Measurements from ENCODE around the gene B3GNT2. TPM values are rescaled to one million over a fixed set of nuclear protein-coding genes. Genes with fewer than 3 reads are reported as not detected.

The B3GNT2 gene
- total RNA-seq, 4 donors from 2014 or later = 28.1 to 41.6 (median 38.4) TPM

DNA sequence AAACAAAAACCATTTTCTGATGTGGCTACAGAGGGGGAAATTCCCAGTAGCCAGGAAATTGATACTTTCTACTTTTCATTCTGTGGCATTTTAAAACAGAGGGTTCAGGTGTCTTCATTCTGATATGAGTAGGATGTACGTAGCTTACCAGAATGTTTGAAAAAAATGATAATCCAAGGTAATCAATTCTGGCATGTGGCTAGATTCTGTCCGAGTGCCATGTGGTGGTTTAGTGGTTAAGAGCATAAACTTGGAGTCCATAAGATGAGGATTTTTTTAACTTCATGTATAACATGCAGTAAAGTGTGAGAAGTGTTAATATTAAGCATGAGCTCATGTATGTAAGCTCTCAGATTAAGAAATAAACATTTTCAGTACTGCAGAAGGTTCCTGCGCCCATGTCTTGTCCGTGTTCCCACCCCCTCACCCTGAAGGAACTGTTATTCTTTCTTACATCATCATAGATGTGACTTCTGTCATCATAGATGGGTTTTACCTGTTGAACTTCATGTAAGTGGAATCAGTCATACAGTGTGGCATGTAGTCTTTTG lies 4.5 kb downstream of the B3GNT2 start:
- DNase-seq = no peak
- H3K9me3 ChIP-seq = no peaks in the 10 kb centered on the region
- H3K4me3 ChIP-seq = no peak overlapping the region
- H3K4me1 ChIP-seq = peaks cover 6 to 58% (median 18%) of the 10 kb centered on the region in 4 donors
- intact Hi-C loops (cut with DNase I; ENCODE audit: low total_unique reads) (no loop called here), in situ Hi-C loops (cut with MboI; ENCODE audit: low pct_ligation_motif_present in 1 of 4, low pct_unique_long_range_greater_than_20kb in 1 of 4, low sequenced_read_pairs in 3 of 4) (loop anchor here in 1 of 4 donors (10.0 kb wide), 1 partner anchor 214 kb away; no protein-coding TSS in a partner anchor)
- no peaks in the 10 kb centered on the region for H3K36me3 ChIP-seq
- H3K27me3 ChIP-seq = no peaks in the 10 kb centered on the region
- H3K27ac ChIP-seq = no peak overlapping the region
- TF ChIP-seq POLR2A (IDR thresholded peaks at IDR 0.05) (no peak), POLR2AphosphoS5 (IDR thresholded peaks at IDR 0.05) (no peak), EP300 (IDR thresholded peaks at IDR 0.05; ENCODE audit: low read depth) (no peak)
- TF ChIP-seq, protein P1, sequence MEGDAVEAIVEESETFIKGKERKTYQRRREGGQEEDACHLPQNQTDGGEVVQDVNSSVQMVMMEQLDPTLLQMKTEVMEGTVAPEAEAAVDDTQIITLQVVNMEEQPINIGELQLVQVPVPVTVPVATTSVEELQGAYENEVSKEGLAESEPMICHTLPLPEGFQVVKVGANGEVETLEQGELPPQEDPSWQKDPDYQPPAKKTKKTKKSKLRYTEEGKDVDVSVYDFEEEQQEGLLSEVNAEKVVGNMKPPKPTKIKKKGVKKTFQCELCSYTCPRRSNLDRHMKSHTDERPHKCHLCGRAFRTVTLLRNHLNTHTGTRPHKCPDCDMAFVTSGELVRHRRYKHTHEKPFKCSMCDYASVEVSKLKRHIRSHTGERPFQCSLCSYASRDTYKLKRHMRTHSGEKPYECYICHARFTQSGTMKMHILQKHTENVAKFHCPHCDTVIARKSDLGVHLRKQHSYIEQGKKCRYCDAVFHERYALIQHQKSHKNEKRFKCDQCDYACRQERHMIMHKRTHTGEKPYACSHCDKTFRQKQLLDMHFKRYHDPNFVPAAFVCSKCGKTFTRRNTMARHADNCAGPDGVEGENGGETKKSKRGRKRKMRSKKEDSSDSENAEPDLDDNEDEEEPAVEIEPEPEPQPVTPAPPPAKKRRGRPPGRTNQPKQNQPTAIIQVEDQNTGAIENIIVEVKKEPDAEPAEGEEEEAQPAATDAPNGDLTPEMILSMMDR (IDR thresholded peaks at IDR 0.05) = no peak
- 62 to 79% methylated on average over 4 of the region's 4 CpGs for whole genome bisulfite sequencing, 2 donors (ENCODE audit: low coverage in 1 of 2)

DNA sequence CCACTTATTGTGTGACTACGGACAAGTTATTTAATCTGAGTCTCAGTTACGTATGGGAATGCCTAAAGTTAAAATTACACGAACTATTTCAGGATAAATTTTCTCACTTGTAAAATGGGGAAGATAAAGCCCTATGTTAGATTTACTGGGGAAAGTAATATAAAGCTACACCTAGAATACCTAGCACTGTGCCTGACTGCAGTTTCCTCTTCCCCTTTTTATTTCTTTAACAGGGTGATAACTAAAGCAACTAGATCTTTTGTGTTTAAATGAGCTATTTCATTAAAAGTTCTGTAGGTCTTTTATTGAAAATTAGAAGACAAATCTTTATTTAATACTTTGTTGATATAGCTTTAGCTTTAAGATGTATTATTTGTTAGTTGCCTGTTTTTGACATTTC lies 5.0 kb downstream of the B3GNT2 start:
- no peak overlapping the region for H3K4me3 ChIP-seq
- no peak for TF ChIP-seq EP300 (IDR thresholded peaks at IDR 0.05; ENCODE audit: low read depth)
- no peak for TF ChIP-seq POLR2A (IDR thresholded peaks at IDR 0.05)
- TF ChIP-seq, protein P1 (IDR thresholded peaks at IDR 0.05) = no peak
- TF ChIP-seq POLR2AphosphoS5 (IDR thresholded peaks at IDR 0.05) = no peak
- no peak overlapping the region for H3K27ac ChIP-seq
- DNase-seq = no peak
- WGBS, 2 donors (ENCODE audit: low coverage in 1 of 2) = 79 to 87% methylated on average over 3 of the region's 3 CpGs
- no peaks in the 10 kb centered on the region for H3K9me3 ChIP-seq
- no peaks in the 10 kb centered on the region for H3K27me3 ChIP-seq
- in situ Hi-C loops (cut with MboI; ENCODE audit: low pct_ligation_motif_present in 1 of 4, low pct_unique_long_range_greater_than_20kb in 1 of 4, low sequenced_read_pairs in 3 of 4) = loop anchor here in 1 of 4 donors (10.0 kb wide), 1 partner anchor 214 kb away; no protein-coding TSS in a partner anchor
- intact Hi-C loops (cut with DNase I; ENCODE audit: low total_unique reads) = no loop called here
- peaks cover 6 to 56% (median 17%) of the 10 kb centered on the region in 4 donors for H3K4me1 ChIP-seq
- H3K36me3 ChIP-seq = no peaks in the 10 kb centered on the region

DNA sequence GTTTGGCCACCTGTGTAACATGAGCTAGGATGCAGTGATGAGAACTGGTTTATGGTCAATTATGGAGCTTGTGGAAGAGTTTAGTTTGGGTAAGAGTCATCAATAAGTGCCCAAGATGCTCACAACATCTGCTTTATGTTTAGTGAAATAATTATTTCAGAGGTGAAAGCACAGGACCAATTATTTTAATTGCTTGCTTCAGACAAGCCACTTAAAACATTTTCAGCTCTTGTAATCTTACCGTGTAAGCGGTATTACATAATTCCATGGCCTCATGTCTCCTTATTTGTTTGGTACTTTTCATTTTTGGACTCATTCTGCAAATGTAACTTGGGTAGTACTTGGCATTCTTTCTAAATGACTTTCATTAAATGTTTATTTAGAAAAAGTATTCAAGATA lies 5.4 kb downstream of the B3GNT2 start:
- Histone ChIP-seq H3K36me3 (no peaks in the 10 kb centered on the region), H3K4me1 (peaks cover 6 to 56% (median 17%) of the 10 kb centered on the region in 4 donors), H3K9me3 (no peaks in the 10 kb centered on the region), H3K27me3 (no peaks in the 10 kb centered on the region), H3K27ac (no peak overlapping the region), H3K4me3 (no peak overlapping the region)
- TF ChIP-seq, protein P1 (IDR thresholded peaks at IDR 0.05) = no peak
- TF ChIP-seq POLR2AphosphoS5 (IDR thresholded peaks at IDR 0.05) (no peak), POLR2A (IDR thresholded peaks at IDR 0.05) (no peak), EP300 (IDR thresholded peaks at IDR 0.05; ENCODE audit: low read depth) (no peak)
- 69 to 79% methylated on average over 2 of the region's 2 CpGs for WGBS, 2 donors (ENCODE audit: low coverage in 1 of 2)
- DNase-seq = no peak
- in situ Hi-C loops (cut with MboI; ENCODE audit: low pct_ligation_motif_present in 1 of 4, low pct_unique_long_range_greater_than_20kb in 1 of 4, low sequenced_read_pairs in 3 of 4) = loop anchor here in 1 of 4 donors (10.0 kb wide), 1 partner anchor 213 kb away; no protein-coding TSS in a partner anchor
- intact Hi-C loops (cut with DNase I; ENCODE audit: low total_unique reads) = no loop called here

DNA sequence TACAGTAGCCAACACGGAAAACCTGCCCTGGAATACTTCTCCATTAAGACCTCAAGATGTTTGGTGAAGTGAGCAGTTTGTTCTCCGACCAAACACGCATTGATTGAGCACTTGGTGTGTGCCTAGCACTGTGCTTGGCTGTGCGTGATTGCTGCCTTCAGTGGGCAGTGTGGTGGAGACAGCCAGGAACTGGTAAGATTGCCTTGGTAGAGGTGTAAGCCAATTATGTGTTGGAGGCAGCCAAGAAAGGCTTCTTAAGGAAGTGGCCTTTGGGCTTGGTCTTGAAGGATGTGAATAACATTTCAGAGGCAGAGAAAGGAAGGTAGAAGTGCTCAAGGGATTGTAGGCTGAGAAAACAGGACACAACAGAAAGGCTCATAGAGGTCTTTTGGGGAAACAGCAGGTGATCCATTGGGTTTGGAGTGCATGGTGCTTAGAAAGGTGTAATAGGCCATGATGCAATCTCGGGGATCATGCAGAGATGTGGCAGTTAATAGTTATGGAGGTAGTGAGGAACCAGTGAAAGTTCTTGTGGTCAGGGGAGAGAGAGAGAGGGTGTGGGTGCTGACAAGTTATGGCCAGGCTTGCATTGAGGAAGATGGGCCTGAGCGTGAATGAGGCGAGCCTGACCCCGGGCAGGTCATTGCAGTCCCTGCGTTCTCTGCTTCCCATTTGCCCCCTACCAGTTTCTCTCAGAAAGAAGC lies 6.3 kb downstream of the B3GNT2 start:
- no peaks in the 10 kb centered on the region for H3K9me3 ChIP-seq
- H3K4me1 ChIP-seq = peaks cover 6 to 59% (median 17%) of the 10 kb centered on the region in 4 donors
- DNase-seq = no peak
- in situ Hi-C loops (cut with MboI; ENCODE audit: low pct_ligation_motif_present in 1 of 4, low pct_unique_long_range_greater_than_20kb in 1 of 4, low sequenced_read_pairs in 3 of 4) (loop anchor here in 1 of 4 donors (10.0 kb wide), 1 partner anchor 213 kb away; no protein-coding TSS in a partner anchor), intact Hi-C loops (cut with DNase I; ENCODE audit: low total_unique reads) (no loop called here)
- H3K36me3 ChIP-seq = no peaks in the 10 kb centered on the region
- no peak for TF ChIP-seq POLR2AphosphoS5 (IDR thresholded peaks at IDR 0.05)
- no peak for TF ChIP-seq POLR2A (IDR thresholded peaks at IDR 0.05)
- no peak for TF ChIP-seq EP300 (IDR thresholded peaks at IDR 0.05; ENCODE audit: low read depth)
- TF ChIP-seq, protein P1 (IDR thresholded peaks at IDR 0.05) = no peak
- no peak overlapping the region for H3K4me3 ChIP-seq
- WGBS, 2 donors (ENCODE audit: low coverage in 1 of 2) = 74 to 83% methylated on average over 6 to 9 of the region's 9 CpGs
- no peaks in the 10 kb centered on the region for H3K27me3 ChIP-seq
- H3K27ac ChIP-seq = no peak overlapping the region
